Nephron (organoid): ENCODE measurements around the gene DNAH2.

Experiments used
- H3K27ac Mint-ChIP-seq, 3 experiments: 2 replicates each; pipeline ENCODE4 v1.8.0; 2020; ENCODE audit warnings: mixed read lengths in 3 of 3, mild to moderate bottlenecking in 2 of 3, moderate library complexity in 1 of 3
- H3K27me3 Mint-ChIP-seq: 2 replicates; pipeline ENCODE4 v1.8.0; 2021; ENCODE audit warnings: low read depth, mild to moderate bottlenecking, moderate library complexity, mixed read lengths
- H3K36me3 Mint-ChIP-seq: 2 replicates; pipeline ENCODE4 v1.8.0; 2020; ENCODE audit warnings: low read depth, mixed read lengths
- H3K4me1 Mint-ChIP-seq: 2 replicates; pipeline ENCODE4 v1.8.0; 2020; ENCODE audit warnings: mixed read lengths
- H3K4me3 Mint-ChIP-seq, 3 experiments: 2 replicates each; pipeline ENCODE4 v1.8.0; 2020; ENCODE audit warnings: mild to moderate bottlenecking in 3 of 3, mixed read lengths in 3 of 3, moderate library complexity in 2 of 3
- H3K9me3 Mint-ChIP-seq: 2 replicates; pipeline ENCODE4 v1.8.0; 2020; ENCODE audit warnings: mixed read lengths
- CTCF ChIP-seq, 3 experiments: fragments of 200-600 bp; sonication (generic); IDR thresholded peaks; one replicate each; pipeline ENCODE4 v1.5.0; 2021; ENCODE audit warnings: antibody characterized with exemption in 3 of 3; ENCODE audit not compliant: unreplicated experiment in 3 of 3

Gene DNAH2

DNA sequence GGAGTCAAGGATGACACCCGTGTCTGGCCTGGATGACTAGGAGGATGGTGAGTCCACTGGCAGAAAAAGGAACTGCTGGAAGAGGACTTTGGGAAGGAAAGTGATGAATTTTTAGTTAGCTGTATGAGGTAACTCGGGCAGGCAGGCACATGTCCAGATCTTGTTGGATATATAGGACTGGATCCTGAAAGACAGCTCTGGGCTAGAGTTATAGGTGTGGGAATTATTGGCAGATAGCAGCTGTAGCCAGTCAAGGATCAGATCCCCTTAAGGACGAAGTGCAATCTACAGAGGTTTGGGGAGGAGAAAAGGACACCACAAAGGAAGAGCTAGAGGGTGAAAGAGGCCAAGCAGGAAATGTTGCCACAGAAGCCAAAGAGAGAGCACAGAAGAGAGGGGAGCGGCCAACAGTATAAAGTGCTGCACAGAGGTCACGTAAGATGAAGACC lies 150.4 kb downstream of the DNAH2 start:
- H3K4me3 Mint-ChIP-seq = no peak overlapping the region
- H3K9me3 Mint-ChIP-seq = no peaks in the 10 kb centered on the region
- H3K27me3 Mint-ChIP-seq = no peaks in the 10 kb centered on the region
- peaks cover 15% of the 10 kb centered on the region for H3K4me1 Mint-ChIP-seq
- peaks cover 50% of the 10 kb centered on the region for H3K36me3 Mint-ChIP-seq
- no peak for TF ChIP-seq CTCF (IDR thresholded peaks at IDR 0.05; ENCODE audit: unreplicated experiment in 3 of 3)
- H3K27ac Mint-ChIP-seq = no peak overlapping the region

- Mint-ChIP-seq H3K9me3 (no peaks in the 10 kb centered on the region), H3K36me3 (peaks cover 60% of the 10 kb centered on the region), H3K27ac (no peak overlapping the region), H3K4me1 (peaks cover 2% of the 10 kb centered on the region), H3K4me3 (no peak overlapping the region), H3K27me3 (no peaks in the 10 kb centered on the region)
- no peak for TF ChIP-seq CTCF (IDR thresholded peaks at IDR 0.05; ENCODE audit: unreplicated experiment in 3 of 3)
Measured at GRCh38 chr17:7873051-7873450, 155.5 kb downstream of the DNAH2 start.

- H3K27me3 Mint-ChIP-seq = no peaks in the 10 kb centered on the region
- H3K4me3 Mint-ChIP-seq = no peak overlapping the region
- TF ChIP-seq CTCF (IDR thresholded peaks at IDR 0.05; ENCODE audit: unreplicated experiment in 3 of 3) = no peak
- no peaks in the 10 kb centered on the region for H3K4me1 Mint-ChIP-seq
- H3K27ac Mint-ChIP-seq = no peak overlapping the region
- peaks cover 49% of the 10 kb centered on the region for H3K36me3 Mint-ChIP-seq
- no peaks in the 10 kb centered on the region for H3K9me3 Mint-ChIP-seq
Measured at GRCh38 chr17:7875804-7876370, 158.3 kb downstream of the DNAH2 start.

DNA sequence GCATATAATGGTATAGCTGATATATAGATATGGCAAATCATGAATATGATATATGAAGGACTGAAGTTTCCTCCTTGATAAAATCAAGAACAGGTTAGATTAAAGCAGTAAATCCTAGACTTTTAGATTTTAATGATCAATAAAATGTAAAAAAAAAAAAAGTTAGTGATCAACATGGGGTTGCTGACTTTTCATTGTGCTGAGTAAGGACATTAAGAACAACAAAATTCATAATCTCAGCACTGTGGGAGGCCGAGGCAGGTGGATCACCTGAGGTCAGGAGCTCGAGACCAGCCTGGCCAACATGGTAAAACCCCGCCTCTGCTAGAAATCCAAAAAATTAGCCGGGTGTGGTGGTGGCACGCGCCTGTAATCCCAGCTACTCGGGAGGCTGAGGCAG lies 160.7 kb downstream of the DNAH2 start:
- Mint-ChIP-seq H3K9me3 (no peaks in the 10 kb centered on the region), H3K27ac (no peak overlapping the region), H3K27me3 (no peaks in the 10 kb centered on the region), H3K36me3 (peaks cover 33% of the 10 kb centered on the region), H3K4me1 (no peaks in the 10 kb centered on the region), H3K4me3 (no peak overlapping the region)
- TF ChIP-seq CTCF (IDR thresholded peaks at IDR 0.05; ENCODE audit: unreplicated experiment in 3 of 3) = no peak

GRCh38 chr17:7880076-7880868 lies 162.7 kb downstream of the DNAH2 start:
- Mint-ChIP-seq H3K27ac (no peak overlapping the region), H3K9me3 (no peaks in the 10 kb centered on the region), H3K4me3 (no peak overlapping the region), H3K27me3 (no peaks in the 10 kb centered on the region), H3K4me1 (no peaks in the 10 kb centered on the region), H3K36me3 (peaks cover 22% of the 10 kb centered on the region)
- TF ChIP-seq CTCF (IDR thresholded peaks at IDR 0.05; ENCODE audit: unreplicated experiment in 3 of 3) = no peak
